T1000 (cell line): ENCODE measurements around the gene PAIP2B.

Experiments used
- DNase-seq: peaks from one replicate; lab custom pipeline; 2025; ENCODE audit warnings: mixed read lengths; lab: John Stamatoyannopoulos, UW

PAIP2B gene

DNA sequence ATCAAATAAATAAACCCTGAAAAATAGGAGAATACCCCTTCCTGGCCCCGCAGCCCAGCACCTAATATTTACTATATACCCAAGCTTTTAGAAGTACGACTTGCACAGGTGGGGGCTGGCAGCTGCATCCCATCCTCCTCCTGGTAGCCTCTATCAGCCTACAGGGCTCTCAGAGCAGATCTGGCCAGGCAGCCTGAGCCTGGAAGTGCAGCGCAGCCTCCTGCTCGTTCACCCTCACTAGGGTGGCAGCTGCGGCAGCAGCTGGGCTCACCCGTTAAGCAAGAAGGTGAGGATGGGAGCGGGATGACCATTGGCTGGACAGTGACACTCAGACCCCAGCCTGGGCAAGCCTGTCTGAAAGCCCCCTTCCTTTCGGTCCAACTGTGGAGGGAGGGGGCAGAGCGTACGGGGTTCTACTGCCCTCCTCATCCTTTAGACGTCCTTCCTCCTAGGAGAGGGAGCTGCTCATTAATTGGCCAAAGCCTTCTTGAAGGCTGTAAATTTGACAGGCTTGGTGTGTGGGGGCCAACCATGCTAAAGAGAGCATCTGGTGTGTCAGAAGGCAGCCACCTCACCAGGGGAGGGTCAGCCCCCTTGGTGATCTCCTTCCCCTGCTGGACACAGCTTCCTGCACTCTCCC is 73.2 kb downstream of the PAIP2B start:
- no peak for DNase-seq

DNA sequence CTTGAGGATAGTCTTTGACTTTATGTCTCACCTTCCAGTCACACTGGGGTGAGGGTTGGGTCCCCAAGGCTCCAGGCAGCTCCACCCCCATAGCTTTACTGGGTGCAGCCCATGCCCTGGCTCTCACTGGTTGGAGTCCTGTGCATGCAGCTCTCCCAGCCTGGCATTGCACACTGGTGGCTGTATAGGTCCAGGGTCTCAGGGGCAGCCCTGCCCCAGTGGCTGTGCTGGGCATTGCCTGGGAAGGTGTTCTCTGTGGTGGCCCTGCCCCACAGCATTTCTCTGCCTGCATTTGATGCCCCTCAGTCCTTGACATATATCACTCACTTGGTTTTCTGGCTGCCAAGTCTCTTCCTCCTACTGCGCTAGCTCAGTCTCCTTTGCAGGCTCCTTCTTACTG is 75.3 kb downstream of the PAIP2B start:
- no peak for DNase-seq

DNA sequence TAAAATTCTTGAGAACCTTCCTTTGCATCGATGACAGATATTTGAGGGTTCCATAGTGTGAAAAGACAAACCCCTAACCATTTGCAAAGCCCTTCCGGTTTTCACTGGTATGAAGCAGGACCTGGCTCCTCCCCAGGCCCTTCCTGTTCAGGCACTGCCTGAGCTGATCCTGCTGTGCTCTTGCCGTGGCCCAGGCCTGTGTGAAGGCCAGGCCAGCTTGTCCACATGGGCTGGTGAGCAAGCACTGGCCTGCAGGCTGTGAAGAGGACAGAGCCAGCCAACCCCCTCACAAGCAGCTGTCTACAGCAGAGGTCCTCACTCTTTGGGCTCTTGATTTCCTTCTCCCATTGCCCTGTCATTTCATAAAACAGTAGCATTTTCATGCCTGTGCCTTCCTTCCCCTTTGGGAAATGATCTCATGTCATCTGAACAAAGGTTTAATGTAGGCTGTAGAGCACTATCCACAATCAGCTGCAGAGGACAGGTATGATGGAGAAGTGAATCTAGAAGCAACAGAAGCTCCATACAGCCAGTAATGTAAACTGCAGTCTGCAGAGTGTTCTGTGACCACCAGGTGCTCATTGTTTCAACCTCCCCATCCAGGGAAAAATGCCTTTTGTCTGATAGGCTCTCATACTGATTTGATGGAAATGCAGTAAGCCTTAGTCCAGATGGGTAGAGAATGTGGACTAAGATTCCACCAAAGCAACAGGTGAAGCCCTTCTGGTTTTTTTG is 76.7 kb downstream of the PAIP2B start:
- no peak for DNase-seq

DNA sequence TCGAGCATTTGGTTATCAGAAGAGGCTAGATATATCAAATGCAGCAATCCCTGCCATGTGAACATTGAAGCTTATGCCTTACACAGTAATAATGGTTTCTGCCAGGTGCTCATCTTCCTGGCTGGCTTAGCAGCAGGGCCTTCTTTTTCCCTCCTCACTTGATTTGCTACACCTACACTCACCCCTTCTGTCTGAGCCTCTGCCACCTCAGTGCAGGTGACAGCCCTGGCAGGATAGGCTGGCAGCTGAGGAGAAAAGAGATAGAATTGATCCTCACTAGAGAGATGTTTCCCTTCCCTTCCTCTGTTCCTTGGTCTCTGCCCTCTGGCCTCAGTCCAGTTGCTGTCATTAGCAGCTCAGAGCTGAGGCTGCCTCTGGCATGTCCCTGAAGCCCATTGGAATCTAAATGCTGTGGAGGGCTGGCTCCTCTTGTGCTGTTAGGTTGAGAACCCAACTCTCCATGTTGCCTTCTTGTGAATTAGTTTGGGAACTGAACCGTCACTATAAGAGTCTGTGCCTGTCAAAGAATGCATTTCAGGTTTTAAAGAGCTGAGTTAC is 78.3 kb downstream of the PAIP2B start:
- DNase-seq: no peak

DNA sequence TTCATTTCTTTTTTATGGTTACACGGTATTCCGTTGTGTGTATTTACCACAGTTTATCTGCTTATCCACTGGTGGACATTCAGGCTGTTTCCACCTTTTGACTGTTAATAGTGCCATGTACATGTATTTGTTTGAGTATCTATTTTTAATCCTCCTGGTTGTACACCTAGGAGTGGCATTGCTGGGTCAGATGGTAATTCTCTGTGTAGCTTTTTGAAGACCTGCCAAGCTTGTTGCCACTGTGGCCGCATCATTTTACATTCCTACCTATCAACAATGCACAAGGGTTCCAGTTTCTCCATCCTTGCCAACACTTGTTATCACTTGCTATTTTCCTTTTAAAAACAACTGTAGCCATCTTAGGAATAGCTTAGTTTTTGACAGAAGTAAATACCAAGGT is 83.1 kb downstream of the PAIP2B start:
- no peak for DNase-seq

DNA sequence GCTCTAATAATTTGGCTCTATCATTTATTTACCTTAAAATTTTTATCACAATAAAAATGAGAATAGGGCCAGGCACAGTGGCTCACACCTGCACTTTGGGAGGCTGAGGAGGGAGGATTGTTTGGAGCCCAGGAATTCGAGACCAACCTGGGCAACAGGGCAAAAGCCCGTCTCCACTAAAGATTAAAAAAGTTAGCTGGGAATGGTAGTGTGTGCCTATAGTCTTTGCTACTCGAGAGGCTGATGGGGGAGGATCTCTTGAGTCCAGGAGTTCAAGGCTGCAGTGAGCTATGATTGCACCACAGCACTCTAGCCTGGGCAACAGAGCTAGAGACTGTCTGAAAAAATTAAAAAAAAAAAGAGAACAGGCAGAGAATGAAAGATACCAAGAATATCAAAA is 90.7 kb downstream of the PAIP2B start:
- no peak for DNase-seq

DNA sequence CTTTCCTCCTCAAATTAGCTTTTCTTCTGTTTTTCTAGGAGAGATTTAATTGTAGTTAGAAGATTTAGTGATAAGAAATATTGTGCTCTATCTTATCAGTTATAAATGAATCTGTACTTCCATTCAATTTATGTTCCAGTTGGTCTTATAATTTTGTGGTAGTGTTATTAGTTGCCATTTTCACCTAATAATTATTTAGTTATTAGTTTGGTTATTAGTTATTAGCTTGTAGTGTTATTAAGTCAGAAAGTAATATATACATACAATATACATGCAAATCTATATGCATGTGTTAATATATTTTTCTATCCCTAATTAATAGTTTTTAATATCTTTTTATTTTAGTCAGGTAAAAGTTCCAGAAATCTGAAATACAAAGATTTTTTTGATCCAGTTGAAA is 93.3 kb downstream of the PAIP2B start:
- DNase-seq: no peak
